ENCODE results near the gene RTN4IP1.

DNA sequence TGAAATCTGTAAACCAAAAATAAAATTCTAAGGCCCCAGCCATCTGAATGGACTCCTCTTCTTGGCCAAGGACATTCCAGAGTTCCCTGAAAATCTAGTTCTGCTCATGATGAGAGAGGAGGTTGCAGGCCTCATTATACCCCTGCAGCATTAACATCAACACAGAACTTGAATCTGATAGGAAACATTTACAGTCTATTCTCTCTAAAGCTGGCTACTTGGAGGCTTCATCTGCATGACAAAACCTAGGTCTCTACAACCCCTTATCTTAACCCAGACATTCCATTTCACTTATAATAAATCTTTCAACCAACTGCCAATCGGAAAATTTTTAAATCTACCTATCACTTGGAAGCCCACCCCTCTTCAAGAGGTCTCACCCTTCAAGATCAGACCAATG is 15.7 kb downstream of the RTN4IP1 start:
- no peak for TF ChIP-seq POLR2AphosphoS5 (IDR thresholded peaks at IDR 0.05; ENCODE audit: low read depth, low read length)
- no peak for TF ChIP-seq POLR2A (IDR thresholded peaks at IDR 0.05; ENCODE audit: low read depth, low read length)
- TF ChIP-seq TAF1 (IDR thresholded peaks at IDR 0.05; ENCODE audit: low read depth, low read length), result no peak
- no peak for TF ChIP-seq PAX5 (IDR thresholded peaks at IDR 0.05; ENCODE audit: insufficient read depth, low read length, severe bottlenecking)

Measured in GM12891 (cell line).